ENCODE results near the gene CD248.

Gene CD248

GRCh38 chr11:66266378-66267038 lies 50.3 kb downstream of the CD248 start:
- no peak for TF ChIP-seq PKNOX1 (IDR thresholded peaks at IDR 0.05)
- no peak for TF ChIP-seq TARDBP (IDR thresholded peaks at IDR 0.05)
- TF ChIP-seq FOXA1 (IDR thresholded peaks at IDR 0.05) = no peak
- TF ChIP-seq L3MBTL2 (conservative IDR thresholded peaks at IDR 0.05) = no peak
- TF ChIP-seq ZNF384 (IDR thresholded peaks at IDR 0.05) = no peak
- no peak for TF ChIP-seq SUZ12 (IDR thresholded peaks at IDR 0.05)
- TF ChIP-seq ELF4 (IDR thresholded peaks at IDR 0.05) = no peak
- no peak for TF ChIP-seq ARNT (IDR thresholded peaks at IDR 0.05)
- no peak for TF ChIP-seq NFRKB (IDR thresholded peaks at IDR 0.05)
- no peak for TF ChIP-seq FOXK2 (IDR thresholded peaks at IDR 0.05)
- no peak for TF ChIP-seq BHLHE40 (IDR thresholded peaks at IDR 0.05; ENCODE audit: borderline replicate concordance)
- no peak for TF ChIP-seq LEF1 (IDR thresholded peaks at IDR 0.05; ENCODE audit: borderline replicate concordance)
- no peak for TF ChIP-seq HDGF (IDR thresholded peaks at IDR 0.05; ENCODE audit: borderline replicate concordance)
- no peak for TF ChIP-seq CTBP1 (IDR thresholded peaks at IDR 0.05; ENCODE audit: borderline replicate concordance)
- no peak for TF ChIP-seq SP1 (IDR thresholded peaks at IDR 0.05)
- TF ChIP-seq FOXM1 (IDR thresholded peaks at IDR 0.05; ENCODE audit: borderline replicate concordance) = no peak
- CTCF ChIA-PET = interaction anchor here (1.7 kb wide), 1 partner anchor 12 kb away, joined by 4 read pairs; no protein-coding TSS in a partner anchor
- POLR2A ChIA-PET = interaction anchor here (1.1 to 3.6 kb wide), 2 partner anchors 23 to 44 kb away, joined by 4 to 15 read pairs; partner anchors contain the start of gene YIF1A
- DNase-seq (ENCODE audit: extremely low spot score) = no peak

GRCh38 chr11:66265531-66266377 lies 51.1 kb downstream of the CD248 start:
- no peak for TF ChIP-seq CTBP1 (IDR thresholded peaks at IDR 0.05; ENCODE audit: borderline replicate concordance)
- TF ChIP-seq L3MBTL2 (conservative IDR thresholded peaks at IDR 0.05) = no peak
- TF ChIP-seq ELF4 (IDR thresholded peaks at IDR 0.05) = no peak
- no peak for TF ChIP-seq NFRKB (IDR thresholded peaks at IDR 0.05)
- TF ChIP-seq ZNF384 (IDR thresholded peaks at IDR 0.05) = no peak
- no peak for TF ChIP-seq SUZ12 (IDR thresholded peaks at IDR 0.05)
- TF ChIP-seq SP1 (IDR thresholded peaks at IDR 0.05) = no peak
- no peak for TF ChIP-seq FOXK2 (IDR thresholded peaks at IDR 0.05)
- no peak for TF ChIP-seq BHLHE40 (IDR thresholded peaks at IDR 0.05; ENCODE audit: borderline replicate concordance)
- no peak for TF ChIP-seq LEF1 (IDR thresholded peaks at IDR 0.05; ENCODE audit: borderline replicate concordance)
- TF ChIP-seq FOXM1 (IDR thresholded peaks at IDR 0.05; ENCODE audit: borderline replicate concordance) = no peak
- no peak for TF ChIP-seq HDGF (IDR thresholded peaks at IDR 0.05; ENCODE audit: borderline replicate concordance)
- no peak for TF ChIP-seq PKNOX1 (IDR thresholded peaks at IDR 0.05)
- no peak for TF ChIP-seq TARDBP (IDR thresholded peaks at IDR 0.05)
- ChIA-PET CTCF (interaction anchor here (1.0 to 1.7 kb wide), 2 partner anchors 10 to 12 kb away, joined by 4 read pairs; no protein-coding TSS in a partner anchor), POLR2A (interaction anchor here (1.1 to 3.6 kb wide), 2 partner anchors 23 to 43 kb away, joined by 4 to 15 read pairs; partner anchors contain the start of gene YIF1A)
- no peak for DNase-seq (ENCODE audit: extremely low spot score)

GRCh38 chr11:66264914-66265313 lies 51.9 kb downstream of the CD248 start:
- POLR2A ChIA-PET = no interaction called here
- DNase-seq (ENCODE audit: extremely low spot score) = peak; percentile 33

More at GRCh38 chr11:66264914-66265313, 51.9 kb downstream of the CD248 start:
- CTCF ChIA-PET = interaction anchor here (1.0 kb wide), 1 partner anchor 9 kb away, joined by 4 read pairs; no protein-coding TSS in a partner anchor
- TF ChIP-seq L3MBTL2 (conservative IDR thresholded peaks at IDR 0.05) = no peak
- TF ChIP-seq ELF4 (IDR thresholded peaks at IDR 0.05) = no peak
- TF ChIP-seq SP1 (IDR thresholded peaks at IDR 0.05) = no peak
- TF ChIP-seq ARNT (IDR thresholded peaks at IDR 0.05) = no peak
- TF ChIP-seq SUZ12 (IDR thresholded peaks at IDR 0.05) = no peak
- TF ChIP-seq ZNF384 (IDR thresholded peaks at IDR 0.05) = no peak
- TF ChIP-seq FOXA1 (IDR thresholded peaks at IDR 0.05) = no peak
- TF ChIP-seq PKNOX1 (IDR thresholded peaks at IDR 0.05) = no peak
- no peak for TF ChIP-seq BHLHE40 (IDR thresholded peaks at IDR 0.05; ENCODE audit: borderline replicate concordance)
